A673 (cell line): Measurements from ENCODE around the gene CADPS2.

Experiments
- CTCF ChIP-seq: fragments of 300-800, 200-600 bp; sonication (generic); conservative IDR thresholded peaks from 2 replicates; pipeline ENCODE4 v1.5.1; 2017; ENCODE audit warnings: low read depth, mild to moderate bottlenecking, antibody characterized with exemption, low read length, moderate library complexity, mixed read lengths
- EZH2 ChIP-seq: fragments of 200-600 bp; sonication (generic); IDR thresholded peaks from 2 replicates; pipeline ENCODE4 v1.6.1; 2017; ENCODE audit warnings: borderline replicate concordance, low read depth, mild to moderate bottlenecking, mixed read lengths, antibody characterized with exemption, low read length; ENCODE audit not compliant: poor library complexity, severe bottlenecking

GRCh38 chr7:122304996-122305421, 581.3 kb downstream of the CADPS2 start:
- no peak for TF ChIP-seq CTCF
- TF ChIP-seq EZH2: no peak
